H9 (cell line): ENCODE measurements around the gene MARS1. TPM values are rescaled to one million over a fixed set of nuclear protein-coding genes. Genes with fewer than 3 reads are reported as not detected.
A peak's percentile ranks its signal among the peaks of the same experiment; 100 is the strongest.

Source experiments
- DNase-seq: peaks from one replicate; pipeline ENCODE4 v3.0.0-alpha.2; 2017
- H2AFZ ChIP-seq: one replicate; pipeline ENCODE4 v1.6.1; 2013; ENCODE audit warnings: mild to moderate bottlenecking, low read length, control low read depth, moderate library complexity
- H2AK5ac ChIP-seq: 2 replicates; pipeline ENCODE4 v1.6.1; 2013; ENCODE audit warnings: low read length, control low read depth, mixed read lengths; ENCODE audit not compliant: insufficient read length
- H2BK120ac ChIP-seq: one replicate; pipeline ENCODE4 v1.6.1; 2013; ENCODE audit warnings: low read depth, mild to moderate bottlenecking, low read length, control low read depth, inconsistent platforms; ENCODE audit not compliant: poor library complexity, severe bottlenecking
- H2BK12ac ChIP-seq: 2 replicates; pipeline ENCODE4 v1.6.1; 2013; ENCODE audit warnings: low read length, control low read depth, mixed read lengths, low read depth; ENCODE audit not compliant: insufficient read length
- H2BK15ac ChIP-seq: 2 replicates; pipeline ENCODE4 v1.6.1; 2013; ENCODE audit warnings: low read depth, low read length, control low read depth
- H2BK20ac ChIP-seq: one replicate; pipeline ENCODE4 v1.6.1; 2013; ENCODE audit warnings: low read depth, mild to moderate bottlenecking, low read length, control low read depth, inconsistent platforms; ENCODE audit not compliant: poor library complexity, severe bottlenecking
- H2BK5ac ChIP-seq: 2 replicates; pipeline ENCODE4 v1.6.1; 2013; ENCODE audit warnings: low read length, control low read depth, mixed read lengths; ENCODE audit not compliant: insufficient read length
- H3K14ac ChIP-seq: 2 replicates; pipeline ENCODE4 v1.6.1; 2013; ENCODE audit warnings: low read length, control low read depth; ENCODE audit not compliant: insufficient read depth
- H3K18ac ChIP-seq: 2 replicates; pipeline ENCODE4 v1.6.1; 2013; ENCODE audit warnings: low read depth, mild to moderate bottlenecking, mixed read lengths, low read length, control low read depth; ENCODE audit not compliant: insufficient read length
- H3K23ac ChIP-seq: 2 replicates; pipeline ENCODE4 v1.6.1; 2013; ENCODE audit warnings: low read length, control low read depth, mixed read lengths, low read depth; ENCODE audit not compliant: insufficient read length
- H3K23me2 ChIP-seq: 2 replicates; pipeline ENCODE4 v1.6.1; 2013; ENCODE audit warnings: low read depth, mild to moderate bottlenecking, mixed read lengths, low read length, control low read depth; ENCODE audit not compliant: insufficient read length, poor library complexity, severe bottlenecking
- H3K27ac ChIP-seq: 2 replicates; pipeline ENCODE4 v1.5.1; 2013; ENCODE audit warnings: low read length, control low read depth, mixed read lengths, low read depth; ENCODE audit not compliant: insufficient read length
- H3K27me3 ChIP-seq: 2 replicates; pipeline ENCODE4 v1.6.1; 2013; ENCODE audit warnings: low read length, control low read depth, inconsistent platforms; ENCODE audit not compliant: insufficient read depth
- H3K4ac ChIP-seq: 2 replicates; pipeline ENCODE4 v1.6.1; 2013; ENCODE audit warnings: low read depth, mild to moderate bottlenecking, control low read depth, inconsistent platforms, low read length, moderate library complexity
- H3K4me1 ChIP-seq: 2 replicates; pipeline ENCODE4 v1.6.1; 2013; ENCODE audit warnings: low read length, control low read depth, inconsistent platforms; ENCODE audit not compliant: insufficient read depth
- H3K4me2 ChIP-seq: 2 replicates; pipeline ENCODE4 v1.6.1; 2013; ENCODE audit warnings: low read length, control low read depth, mixed read lengths; ENCODE audit not compliant: insufficient read length, insufficient read depth
- H3K56ac ChIP-seq: 2 replicates; pipeline ENCODE4 v1.6.1; 2013; ENCODE audit warnings: low read depth, mild to moderate bottlenecking, mixed read lengths, low read length, control low read depth; ENCODE audit not compliant: insufficient read length
- H3K79me1 ChIP-seq: 2 replicates; pipeline ENCODE4 v1.6.1; 2013; ENCODE audit warnings: low read depth, mild to moderate bottlenecking, moderate library complexity, low read length, control low read depth, inconsistent platforms; ENCODE audit not compliant: insufficient read depth, poor library complexity, severe bottlenecking
- H3K79me2 ChIP-seq: 2 replicates; pipeline ENCODE4 v1.6.1; 2013; ENCODE audit warnings: low read length, control low read depth, inconsistent platforms; ENCODE audit not compliant: insufficient read depth
- H3K9ac ChIP-seq: 2 replicates; pipeline ENCODE4 v1.6.1; 2013; ENCODE audit warnings: low read length, control low read depth, mixed read lengths; ENCODE audit not compliant: insufficient read length; ENCODE audit errors: extremely low read depth
- H3K9me3 ChIP-seq: one replicate; pipeline ENCODE4 v1.6.1; 2013; ENCODE audit warnings: low read depth, low read length, inconsistent platforms; ENCODE audit not compliant: control insufficient read depth
- H3T11ph ChIP-seq: one replicate; pipeline ENCODE4 v1.6.1; 2013; ENCODE audit warnings: mild to moderate bottlenecking, low read length, control low read depth, inconsistent platforms
- H4K20me1 ChIP-seq: one replicate; pipeline ENCODE4 v1.6.1; 2013; ENCODE audit not compliant: control insufficient read depth, insufficient read length, insufficient read depth
- H4K5ac ChIP-seq: 2 replicates; pipeline ENCODE4 v1.6.1; 2013; ENCODE audit warnings: low read depth, mild to moderate bottlenecking, mixed read lengths, low read length, control low read depth; ENCODE audit not compliant: insufficient read length
- H4K8ac ChIP-seq: replicated peaks from 2 replicates; pipeline ENCODE4 v1.6.1; 2013; ENCODE audit warnings: low read length, control low read depth, mixed read lengths, low read depth; ENCODE audit not compliant: insufficient read length
- H4K91ac ChIP-seq: 2 replicates; pipeline ENCODE4 v1.6.1; 2013; ENCODE audit warnings: low read depth, mild to moderate bottlenecking, moderate library complexity, mixed read lengths, low read length, control low read depth; ENCODE audit not compliant: insufficient read length
- H3K27ac Mint-ChIP-seq, 3 experiments: 2 replicates in 2 of 3; 3 replicates in 1 of 3; pipeline ENCODE4 v1.8.0; 2020 to 2021; ENCODE audit warnings: mixed read lengths in 3 of 3, mild to moderate bottlenecking in 1 of 3, moderate library complexity in 1 of 3
- H3K27me3 Mint-ChIP-seq: 2 replicates; pipeline ENCODE4 v1.8.0; 2021; ENCODE audit warnings: low read depth, mild to moderate bottlenecking, moderate library complexity, mixed read lengths
- H3K36me3 Mint-ChIP-seq, 3 experiments: 2 replicates in 2 of 3; 3 replicates in 1 of 3; pipeline ENCODE4 v1.8.0; 2020 to 2021; ENCODE audit warnings: low read depth in 3 of 3, mixed read lengths in 3 of 3; ENCODE audit not compliant: insufficient read depth in 1 of 3
- H3K4me1 Mint-ChIP-seq, 2 experiments: 2 replicates each; pipeline ENCODE4 v1.8.0; 2020; ENCODE audit warnings: mixed read lengths in 2 of 2
- H3K4me3 Mint-ChIP-seq, 2 experiments: 2 replicates in 1 of 2; 3 replicates in 1 of 2; pipeline ENCODE4 v1.8.0; 2020 to 2021; ENCODE audit warnings: mild to moderate bottlenecking in 2 of 2, mixed read lengths in 2 of 2, moderate library complexity in 1 of 2
- H3K9me3 Mint-ChIP-seq, 2 experiments: 2 replicates in 1 of 2; 3 replicates in 1 of 2; pipeline ENCODE4 v1.8.0; 2020; ENCODE audit warnings: mild to moderate bottlenecking in 2 of 2, mixed read lengths in 2 of 2, moderate library complexity in 1 of 2
- CTCF ChIP-seq: fragments of 200-600 bp; sonication (generic); conservative IDR thresholded peaks from 3 replicates; pipeline ENCODE4 v1.8.0; 2021; ENCODE audit warnings: antibody characterized with exemption, mild to moderate bottlenecking
- WGBS: extraction: QIAGEN DNeasy Blood & Tissue Kit; methylation state at CpG from one replicate; pipeline ENCODE4 v1.1.7; 2013; ENCODE audit warnings: missing lambda C conversion rate, low lambda C conversion rate, mixed read lengths; ENCODE audit not compliant: insufficient read length; ENCODE audit errors: extremely low coverage; 5-methylcytosine and 5-hydroxymethylcytosine counted together
- total RNA-seq: library from RNA; stranded (reverse); gene quantifications from 2 replicates; pipeline ENCODE4 v1.2.1, GENCODE V29; 2021

The MARS1 gene
- total RNA-seq, 1 experiment from 2014 or later = 368 TPM

- Histone ChIP-seq H3K56ac (no peak overlapping the region), H3K9ac (no peak overlapping the region), H3K23ac (no peak overlapping the region), H3K79me2 (no peaks in the 10 kb centered on the region), H2BK120ac (no peak overlapping the region), H2BK5ac (no peak overlapping the region), H3K18ac (no peak overlapping the region), H3K79me1 (no peaks in the 10 kb centered on the region), H4K20me1 (no peaks in the 10 kb centered on the region), H4K5ac (no peak overlapping the region), H4K8ac (no peak overlapping the region), H3T11ph (no peak overlapping the region), H3K4ac (no peak overlapping the region), H3K27ac (peak overlapping the region; percentile 59), H2AK5ac (no peak overlapping the region), H3K4me1 (no peaks in the 10 kb centered on the region; the same call in 1 of the 2 replicates), H3K4me2 (peak overlapping the region; percentile 90), H2BK20ac (no peak overlapping the region), H4K91ac (no peak overlapping the region), H3K14ac (no peak overlapping the region; the same call in 1 of the 2 replicates), H3K27me3 (no peaks in the 10 kb centered on the region), H2BK15ac (no peak overlapping the region), H2AFZ (no peak overlapping the region), H2BK12ac (no peak overlapping the region), H3K9me3 (no peaks in the 10 kb centered on the region), H3K23me2 (peaks cover 34% of the 10 kb centered on the region)
- peaks cover 19% of the 10 kb centered on the region for H3K27me3 Mint-ChIP-seq
- H3K9me3 Mint-ChIP-seq = no peaks in the 10 kb centered on the region
- no CpG with 5 or more reads among the region's 24 CpGs for whole genome bisulfite sequencing
- peaks cover 47 to 53% of the 10 kb centered on the region in 2 experiments for H3K4me1 Mint-ChIP-seq
- peak overlapping the region; percentile 94 to 97 (median 97) for H3K27ac Mint-ChIP-seq
- TF ChIP-seq CTCF = peak; percentile 88
- DNase-seq = peak; percentile 99
- peaks cover 0 to 6% (median 0%) of the 10 kb centered on the region in 3 experiments; a peak in 3 of 7 replicates for H3K36me3 Mint-ChIP-seq
- H3K4me3 Mint-ChIP-seq = peak overlapping the region; percentile 91 to 99
Observed at GRCh38 chr12:57459055-57459749, 28.7 kb upstream of the MARS1 start.
